ENCODE results near the gene GPATCH1. TPM values are rescaled to one million over a fixed set of nuclear protein-coding genes. Genes with fewer than 3 reads are reported as not detected.

Gene GPATCH1
- total and polyA plus RNA-seq, 2 of the 4 experiments (the other 2 are of a cell fraction), result 5.1 to 7.5 TPM

- BruUV-seq (replicated peaks), result no TSS peak
- Histone ChIP-seq H3K14ac (replicated peaks; ENCODE audit: low read depth, low read length) (no peak overlapping the region), H2BK20ac (ENCODE audit: low read depth, low read length) (no peak overlapping the region), H2AK5ac (ENCODE audit: low read depth, low read length) (no peak overlapping the region), H3K9me1 (ENCODE audit: insufficient read depth, low read length) (no peaks in the 10 kb centered on the region), H3K23ac (ENCODE audit: low read depth, low read length) (no peak overlapping the region), H3K27ac (ENCODE audit: insufficient read depth, low read length) (no peak overlapping the region), H2AFZ (replicated peaks; ENCODE audit: low read length, poor library complexity) (no peak overlapping the region), H3K4me1 (ENCODE audit: control insufficient read depth, insufficient read depth, low read length) (no peaks in the 10 kb centered on the region), H3K79me1 (ENCODE audit: low read depth in 1 of 2, low read length in 2 of 2) (no peaks in the 10 kb centered on the region), H2BK15ac (ENCODE audit: low read depth, low read length) (no peak overlapping the region), H3K27me3 (ENCODE audit: control insufficient read depth, insufficient read depth, low read length) (no peaks in the 10 kb centered on the region), H4K5ac (ENCODE audit: low read depth, low read length) (no peak overlapping the region), H3K18ac (ENCODE audit: low read depth, low read length) (no peak overlapping the region), H4K8ac (ENCODE audit: low read depth in 2 of 2, low read length in 2 of 2) (no peak overlapping the region), H3K56ac (ENCODE audit: extremely low read depth, insufficient read depth, low read length) (no peak overlapping the region), H3K4ac (ENCODE audit: low read depth, low read length) (no peak overlapping the region), H4K91ac (ENCODE audit: insufficient read depth, low read depth, low read length) (no peak overlapping the region), H2BK120ac (ENCODE audit: low read depth, low read length) (no peak overlapping the region), H3K9ac (ENCODE audit: low read depth, low read length) (no peak overlapping the region), H2BK5ac (ENCODE audit: low read depth, low read length, poor library complexity, severe bottlenecking) (no peak overlapping the region), H3K4me2 (ENCODE audit: low read depth, low read length) (no peak overlapping the region), H4K20me1 (ENCODE audit: insufficient read depth, low read length) (no peaks in the 10 kb centered on the region), H3K9me3 (ENCODE audit: control insufficient read depth, insufficient read depth, low read length) (no peaks in the 10 kb centered on the region), H3K36me3 (ENCODE audit: control insufficient read depth, insufficient read depth, low read length) (peaks cover 51% of the 10 kb centered on the region), H2AK9ac (replicated peaks; ENCODE audit: low read depth, low read length, poor library complexity) (no peak overlapping the region), H3K4me3 (ENCODE audit: insufficient read depth, low read depth, low read length) (no peak overlapping the region)
- CTCF ChIA-PET, result no interaction called here
- no peak for ATAC-seq (ENCODE audit: low read depth)
- DNase-seq, result no peak
- in situ Hi-C loops (cut with MboI; ENCODE audit: low sequenced_read_pairs), result no loop called here
- no peak for TF ChIP-seq CEBPB (IDR thresholded peaks at IDR 0.05; ENCODE audit: low read depth, low read length)
- TF ChIP-seq CHD1 (IDR thresholded peaks at IDR 0.05; ENCODE audit: low read depth, low read length), result no peak
- no peak for TF ChIP-seq MXI1 (IDR thresholded peaks at IDR 0.05; ENCODE audit: borderline replicate concordance, low read depth, low read length)
- TF ChIP-seq RFX5 (IDR thresholded peaks at IDR 0.05; ENCODE audit: low read depth, low read length), result no peak
- TF ChIP-seq RAD21 (IDR thresholded peaks at IDR 0.05; ENCODE audit: low read length), result no peak
- TF ChIP-seq NFE2L2 (IDR thresholded peaks at IDR 0.05; ENCODE audit: low read depth, low read length), result no peak
- no peak for TF ChIP-seq MAFK (IDR thresholded peaks at IDR 0.05; ENCODE audit: low read depth, low read length)
- TF ChIP-seq POLR2A (IDR thresholded peaks at IDR 0.05; ENCODE audit: low read depth, low read length), result no peak
- no peak for TF ChIP-seq USF2 (IDR thresholded peaks at IDR 0.05; ENCODE audit: low read depth, low read length)
- no peak for TF ChIP-seq MAZ (IDR thresholded peaks at IDR 0.05; ENCODE audit: borderline replicate concordance, low read depth, low read length)
- no peak for TF ChIP-seq SMC3 (IDR thresholded peaks at IDR 0.05; ENCODE audit: low read depth, low read length)
- TF ChIP-seq CTCF (conservative IDR thresholded peaks at IDR 0.05; ENCODE audit: low read depth, low read length), result no peak
- TF ChIP-seq BHLHE40 (IDR thresholded peaks at IDR 0.05; ENCODE audit: low read depth, low read length), result no peak
- TF ChIP-seq RCOR1 (IDR thresholded peaks at IDR 0.05; ENCODE audit: insufficient replicate concordance, low read length), result no peak
- no peak for TF ChIP-seq ELK1 (IDR thresholded peaks at IDR 0.05; ENCODE audit: borderline replicate concordance, low read depth, low read length)
- TF ChIP-seq FOS (IDR thresholded peaks at IDR 0.05; ENCODE audit: low read depth, low read length), result no peak
- dilution Hi-C loops (cut with HindIII; ENCODE audit: low sequenced_read_pairs, unreplicated experiment), result no loop called here
- intact Hi-C loops (cut with micrococcal nuclease), result no loop called here
- 100% methylated on average over 1 of the region's 4 CpGs; no CpG with 5 or more reads in 1 of the 2 experiments for WGBS, 2 experiments (ENCODE audit: extremely low coverage in 2 of 2, insufficient read length in 1 of 2)
- POLR2A ChIA-PET (ENCODE audit: unreplicated experiment), result no interaction called here
Measured at GRCh38 chr19:33098055-33098534, 17.1 kb downstream of the GPATCH1 start.

Measured in IMR-90 (cell line).